Liver (tissue), 3 donors: Measurements from ENCODE around the gene GRWD1.

ENCODE experiments used
- EGR1 ChIP-seq, 2 donors: IDR thresholded peaks; 2 replicates each; pipeline ENCODE4 v1.6.1; 2016 to 2018; ENCODE audit warnings: antibody characterized with exemption in 2 of 2, low read depth in 2 of 2
- FOXA2 ChIP-seq: IDR thresholded peaks from 2 replicates; pipeline ENCODE4 v1.6.1; 2016; ENCODE audit warnings: antibody characterized with exemption
- HNF4A ChIP-seq, 2 donors: conservative IDR thresholded peaks; 2 replicates each; pipeline ENCODE4 v1.6.1; 2016; ENCODE audit warnings: antibody characterized with exemption in 2 of 2, mild to moderate bottlenecking in 2 of 2
- JUND ChIP-seq, 2 donors: IDR thresholded peaks; 2 replicates each; pipeline ENCODE4 v1.6.1; 2016; ENCODE audit warnings: antibody characterized with exemption in 2 of 2
- TAF1 ChIP-seq: conservative IDR thresholded peaks from 2 replicates; pipeline ENCODE4 v1.6.1; 2016; ENCODE audit warnings: antibody characterized with exemption, mild to moderate bottlenecking
- TF ChIP-seq, protein P1 (sequence below): fragments of 150-350 bp; IDR thresholded peaks from 2 replicates; pipeline ENCODE4 v1.5.1; 2017; ENCODE audit warnings: improper control_type of control experiment, low read depth, low read length; ENCODE audit not compliant: missing input control
- TF ChIP-seq, protein P2 (sequence below): IDR thresholded peaks from 2 replicates; pipeline ENCODE4 v1.6.1; 2016; ENCODE audit warnings: antibody characterized with exemption, mild to moderate bottlenecking
- TF ChIP-seq, protein P3 (sequence below): IDR thresholded peaks from 2 replicates; pipeline ENCODE4 v1.6.1; 2016; ENCODE audit warnings: antibody characterized with exemption
- TF ChIP-seq, protein P4 (sequence below): IDR thresholded peaks from 2 replicates; pipeline ENCODE4 v1.6.1; 2016; ENCODE audit warnings: antibody characterized with exemption
- donor health status: healthy.
- donor health status: healthy.

DNA sequence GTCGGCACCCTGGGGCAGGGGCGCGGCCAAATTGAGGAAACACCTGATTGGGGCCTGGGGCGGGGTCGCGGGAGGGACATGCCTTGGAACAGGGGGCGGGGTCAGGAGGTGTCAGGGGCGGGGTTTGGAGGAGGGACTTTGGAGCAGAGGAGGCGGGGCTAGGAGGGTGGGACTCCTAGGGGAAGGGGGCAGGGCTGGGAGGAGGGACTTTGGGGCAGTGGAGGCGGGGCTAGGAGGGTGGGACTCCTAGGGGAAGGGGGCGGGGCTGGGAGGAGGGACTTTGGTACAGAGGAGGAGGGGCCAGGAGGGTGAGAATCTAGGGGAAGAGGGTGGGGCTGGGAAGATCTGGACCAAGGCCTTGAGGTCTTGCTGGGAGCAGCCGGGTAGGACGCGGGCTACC is 30.4 kb upstream of the GRWD1 start:
- TF ChIP-seq JUND (IDR thresholded peaks at IDR 0.05), result no peak
- TF ChIP-seq, protein P1, sequence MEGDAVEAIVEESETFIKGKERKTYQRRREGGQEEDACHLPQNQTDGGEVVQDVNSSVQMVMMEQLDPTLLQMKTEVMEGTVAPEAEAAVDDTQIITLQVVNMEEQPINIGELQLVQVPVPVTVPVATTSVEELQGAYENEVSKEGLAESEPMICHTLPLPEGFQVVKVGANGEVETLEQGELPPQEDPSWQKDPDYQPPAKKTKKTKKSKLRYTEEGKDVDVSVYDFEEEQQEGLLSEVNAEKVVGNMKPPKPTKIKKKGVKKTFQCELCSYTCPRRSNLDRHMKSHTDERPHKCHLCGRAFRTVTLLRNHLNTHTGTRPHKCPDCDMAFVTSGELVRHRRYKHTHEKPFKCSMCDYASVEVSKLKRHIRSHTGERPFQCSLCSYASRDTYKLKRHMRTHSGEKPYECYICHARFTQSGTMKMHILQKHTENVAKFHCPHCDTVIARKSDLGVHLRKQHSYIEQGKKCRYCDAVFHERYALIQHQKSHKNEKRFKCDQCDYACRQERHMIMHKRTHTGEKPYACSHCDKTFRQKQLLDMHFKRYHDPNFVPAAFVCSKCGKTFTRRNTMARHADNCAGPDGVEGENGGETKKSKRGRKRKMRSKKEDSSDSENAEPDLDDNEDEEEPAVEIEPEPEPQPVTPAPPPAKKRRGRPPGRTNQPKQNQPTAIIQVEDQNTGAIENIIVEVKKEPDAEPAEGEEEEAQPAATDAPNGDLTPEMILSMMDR, result no peak
- TF ChIP-seq, protein P2, sequence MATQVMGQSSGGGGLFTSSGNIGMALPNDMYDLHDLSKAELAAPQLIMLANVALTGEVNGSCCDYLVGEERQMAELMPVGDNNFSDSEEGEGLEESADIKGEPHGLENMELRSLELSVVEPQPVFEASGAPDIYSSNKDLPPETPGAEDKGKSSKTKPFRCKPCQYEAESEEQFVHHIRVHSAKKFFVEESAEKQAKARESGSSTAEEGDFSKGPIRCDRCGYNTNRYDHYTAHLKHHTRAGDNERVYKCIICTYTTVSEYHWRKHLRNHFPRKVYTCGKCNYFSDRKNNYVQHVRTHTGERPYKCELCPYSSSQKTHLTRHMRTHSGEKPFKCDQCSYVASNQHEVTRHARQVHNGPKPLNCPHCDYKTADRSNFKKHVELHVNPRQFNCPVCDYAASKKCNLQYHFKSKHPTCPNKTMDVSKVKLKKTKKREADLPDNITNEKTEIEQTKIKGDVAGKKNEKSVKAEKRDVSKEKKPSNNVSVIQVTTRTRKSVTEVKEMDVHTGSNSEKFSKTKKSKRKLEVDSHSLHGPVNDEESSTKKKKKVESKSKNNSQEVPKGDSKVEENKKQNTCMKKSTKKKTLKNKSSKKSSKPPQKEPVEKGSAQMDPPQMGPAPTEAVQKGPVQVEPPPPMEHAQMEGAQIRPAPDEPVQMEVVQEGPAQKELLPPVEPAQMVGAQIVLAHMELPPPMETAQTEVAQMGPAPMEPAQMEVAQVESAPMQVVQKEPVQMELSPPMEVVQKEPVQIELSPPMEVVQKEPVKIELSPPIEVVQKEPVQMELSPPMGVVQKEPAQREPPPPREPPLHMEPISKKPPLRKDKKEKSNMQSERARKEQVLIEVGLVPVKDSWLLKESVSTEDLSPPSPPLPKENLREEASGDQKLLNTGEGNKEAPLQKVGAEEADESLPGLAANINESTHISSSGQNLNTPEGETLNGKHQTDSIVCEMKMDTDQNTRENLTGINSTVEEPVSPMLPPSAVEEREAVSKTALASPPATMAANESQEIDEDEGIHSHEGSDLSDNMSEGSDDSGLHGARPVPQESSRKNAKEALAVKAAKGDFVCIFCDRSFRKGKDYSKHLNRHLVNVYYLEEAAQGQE, result no peak
- no peak for TF ChIP-seq TAF1
- TF ChIP-seq, protein P3, sequence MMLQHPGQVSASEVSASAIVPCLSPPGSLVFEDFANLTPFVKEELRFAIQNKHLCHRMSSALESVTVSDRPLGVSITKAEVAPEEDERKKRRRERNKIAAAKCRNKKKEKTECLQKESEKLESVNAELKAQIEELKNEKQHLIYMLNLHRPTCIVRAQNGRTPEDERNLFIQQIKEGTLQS, result no peak
- no peak for TF ChIP-seq FOXA2
- TF ChIP-seq EGR1 (IDR thresholded peaks at IDR 0.05; ENCODE audit: low read depth in 2 of 2), result no peak
- TF ChIP-seq, protein P4, sequence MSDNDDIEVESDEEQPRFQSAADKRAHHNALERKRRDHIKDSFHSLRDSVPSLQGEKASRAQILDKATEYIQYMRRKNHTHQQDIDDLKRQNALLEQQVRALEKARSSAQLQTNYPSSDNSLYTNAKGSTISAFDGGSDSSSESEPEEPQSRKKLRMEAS, result no peak
- TF ChIP-seq HNF4A (conservative IDR thresholded peaks at IDR 0.05), result no peak
